ENCODE measurements around the gene CYB5D1.

- no peak for TF ChIP-seq CTCF (IDR thresholded peaks at IDR 0.05)
- TF ChIP-seq POLR2AphosphoS5 (IDR thresholded peaks at IDR 0.05), result no peak
Observed at GRCh38 chr17:7845359-7846062, 12.3 kb upstream of the CYB5D1 start.

Data from prostate gland (tissue), 2 donors.